Mammary epithelial cell (primary cell): ENCODE data around the gene TRIL.

Experiments
- EZH2 ChIP-seq: IDR thresholded peaks from 2 replicates; pipeline ENCODE4 v1.6.1; 2012; ENCODE audit warnings: low read length, inconsistent platforms, borderline replicate concordance
- TF ChIP-seq, protein P1 (sequence below), 2 donors: IDR thresholded peaks in 1 of 2; conservative IDR thresholded peaks in 1 of 2; 2 replicates each; pipeline ENCODE4 v1.5.1; 2011 to 2012; ENCODE audit warnings: inconsistent platforms in 2 of 2, low read length in 2 of 2, mild to moderate bottlenecking in 2 of 2, control low read depth in 1 of 2, low read depth in 1 of 2; ENCODE audit not compliant: insufficient read depth in 1 of 2; ENCODE audit errors: extremely low read depth in 1 of 2

DNA sequence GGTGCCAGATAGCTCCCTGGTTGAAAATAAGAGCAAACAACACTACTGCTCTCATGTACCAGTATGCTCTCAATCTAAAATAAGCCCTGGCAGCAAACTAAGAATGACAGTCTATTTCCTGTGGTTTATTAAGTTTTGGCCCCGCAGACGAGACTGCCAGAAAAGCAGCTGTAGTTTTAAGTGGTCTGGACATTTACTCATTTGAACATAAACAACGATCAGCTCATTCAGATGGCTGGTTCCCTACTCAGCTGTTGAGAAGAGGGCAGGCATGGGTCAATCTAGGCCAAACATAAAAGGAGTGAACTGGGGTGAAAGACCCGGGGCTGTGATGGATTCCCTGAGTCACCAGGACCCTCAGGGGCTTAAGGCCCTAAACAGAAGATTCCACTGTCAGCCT lies 4.5 kb downstream of the TRIL start:
- TF ChIP-seq, protein P1, sequence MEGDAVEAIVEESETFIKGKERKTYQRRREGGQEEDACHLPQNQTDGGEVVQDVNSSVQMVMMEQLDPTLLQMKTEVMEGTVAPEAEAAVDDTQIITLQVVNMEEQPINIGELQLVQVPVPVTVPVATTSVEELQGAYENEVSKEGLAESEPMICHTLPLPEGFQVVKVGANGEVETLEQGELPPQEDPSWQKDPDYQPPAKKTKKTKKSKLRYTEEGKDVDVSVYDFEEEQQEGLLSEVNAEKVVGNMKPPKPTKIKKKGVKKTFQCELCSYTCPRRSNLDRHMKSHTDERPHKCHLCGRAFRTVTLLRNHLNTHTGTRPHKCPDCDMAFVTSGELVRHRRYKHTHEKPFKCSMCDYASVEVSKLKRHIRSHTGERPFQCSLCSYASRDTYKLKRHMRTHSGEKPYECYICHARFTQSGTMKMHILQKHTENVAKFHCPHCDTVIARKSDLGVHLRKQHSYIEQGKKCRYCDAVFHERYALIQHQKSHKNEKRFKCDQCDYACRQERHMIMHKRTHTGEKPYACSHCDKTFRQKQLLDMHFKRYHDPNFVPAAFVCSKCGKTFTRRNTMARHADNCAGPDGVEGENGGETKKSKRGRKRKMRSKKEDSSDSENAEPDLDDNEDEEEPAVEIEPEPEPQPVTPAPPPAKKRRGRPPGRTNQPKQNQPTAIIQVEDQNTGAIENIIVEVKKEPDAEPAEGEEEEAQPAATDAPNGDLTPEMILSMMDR (conservative IDR thresholded peaks at IDR 0.05 in 1 of 2, IDR thresholded peaks at IDR 0.05 in 1 of 2; ENCODE audit: extremely low read depth in 1 of 2, insufficient read depth in 1 of 2, low read depth in 1 of 2, low read length in 2 of 2): no peak
- TF ChIP-seq EZH2: no peak
